ENCODE results near the gene ATG7.
A peak's percentile ranks its signal among the peaks of the same experiment; 100 is the strongest.
"Not testable (repeated sequence)": the region's sequence is repeated elsewhere in the genome, so short reads cannot be mapped to it uniquely, and the experiment has no call there.

The ATG7 gene

DNA sequence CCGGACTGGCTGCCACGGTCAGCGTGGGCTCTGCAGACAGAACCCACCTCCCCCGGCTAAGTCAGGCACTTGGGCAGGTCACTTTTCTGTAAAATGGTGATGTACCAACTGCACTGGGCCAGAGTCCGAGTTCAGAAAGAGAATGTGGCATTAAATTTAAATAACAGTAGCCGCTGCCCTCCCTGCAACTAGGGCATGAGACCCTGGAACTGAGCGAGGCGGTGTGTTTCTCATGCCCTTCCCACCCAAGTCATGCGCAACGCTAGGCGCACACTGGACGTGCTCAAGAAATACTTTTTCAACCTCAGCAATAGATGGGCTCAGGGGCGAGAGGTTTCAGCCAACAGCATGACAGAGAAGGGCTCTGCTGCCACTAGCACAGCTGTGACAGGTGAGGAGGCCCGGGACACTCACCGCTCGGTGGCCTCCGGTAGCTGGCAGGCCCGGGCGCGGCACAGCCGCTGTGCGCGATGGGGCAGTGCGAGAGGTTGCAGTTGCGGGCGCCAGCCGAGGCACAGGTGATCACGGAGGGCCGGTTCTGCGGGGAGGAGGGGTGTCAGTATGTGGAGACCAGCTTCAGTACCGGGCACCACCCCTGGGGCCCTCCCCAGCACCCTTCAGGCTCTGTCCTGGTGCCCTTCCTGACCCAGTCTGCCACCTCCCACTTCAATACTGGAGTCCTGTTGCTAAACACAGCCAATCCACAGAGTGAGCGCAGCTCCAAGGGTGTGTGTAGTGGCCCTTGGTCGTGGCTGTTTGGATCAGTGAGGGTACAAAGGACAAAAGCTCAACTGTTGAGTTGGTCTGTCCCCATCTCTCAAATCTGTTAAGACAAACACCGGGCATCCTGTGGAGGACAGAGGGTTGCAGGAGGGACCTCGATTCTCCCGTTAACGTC is 287.0 kb downstream of the ATG7 start:
- no peak for DNase-seq

DNA sequence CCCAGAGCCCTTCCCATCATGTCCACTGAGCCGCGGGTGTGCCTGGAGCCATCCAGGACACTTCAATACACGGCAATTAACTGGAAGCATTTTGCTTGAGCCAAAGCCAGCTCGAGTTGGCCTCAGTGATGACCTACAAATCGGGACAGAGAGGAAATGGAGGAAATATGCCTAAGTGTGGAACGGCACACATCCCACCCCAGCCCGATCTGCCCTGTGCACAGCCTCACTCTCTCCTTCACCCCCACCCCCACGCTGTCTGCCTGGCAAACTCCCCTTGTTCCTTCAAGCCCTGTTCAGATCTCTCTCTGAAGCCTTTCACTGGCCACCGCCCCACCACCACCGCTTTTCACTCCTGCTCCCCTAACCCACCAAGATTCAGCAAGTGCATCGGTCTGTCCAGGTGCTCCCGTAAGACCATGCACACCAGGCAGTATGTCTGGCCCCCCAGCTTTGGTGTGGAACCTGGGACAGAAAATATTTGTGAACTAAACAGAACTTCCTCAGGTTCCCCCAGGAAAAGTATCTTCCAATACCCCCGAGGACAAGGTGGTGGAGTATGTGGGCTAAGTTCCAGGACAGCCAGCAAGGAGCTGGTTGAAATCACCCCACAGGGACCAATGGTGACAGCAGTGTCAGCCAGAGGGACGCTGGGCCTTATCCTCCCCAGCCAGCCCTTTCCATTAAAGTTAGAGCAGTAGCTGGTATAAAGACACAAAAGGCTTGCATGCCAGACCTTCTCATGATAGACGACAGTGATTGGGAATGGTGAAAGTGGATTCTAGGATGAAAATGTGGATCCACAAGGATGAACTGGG is 287.8 kb downstream of the ATG7 start:
- DNase-seq = no peak

DNA sequence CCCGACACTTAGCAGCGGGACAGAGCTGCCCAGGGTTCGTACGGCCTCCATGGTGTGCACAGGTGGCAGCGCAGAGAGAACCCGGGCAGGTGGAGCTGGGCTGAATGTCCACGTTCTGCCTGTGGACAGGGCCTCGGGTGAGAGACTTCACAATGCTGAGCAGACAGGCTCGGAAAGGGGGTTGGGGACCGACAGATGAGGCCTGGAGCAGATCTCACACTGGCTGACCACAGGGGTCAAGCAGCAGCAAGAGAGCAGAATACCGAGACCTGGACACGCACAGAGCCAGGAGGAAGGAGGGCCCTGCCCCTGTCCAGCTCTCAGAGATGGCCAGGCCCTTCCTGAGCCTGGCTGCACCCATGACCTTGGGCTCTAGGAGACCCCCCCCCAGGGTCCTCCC is 288.5 kb downstream of the ATG7 start:
- DNase-seq = no peak

DNA sequence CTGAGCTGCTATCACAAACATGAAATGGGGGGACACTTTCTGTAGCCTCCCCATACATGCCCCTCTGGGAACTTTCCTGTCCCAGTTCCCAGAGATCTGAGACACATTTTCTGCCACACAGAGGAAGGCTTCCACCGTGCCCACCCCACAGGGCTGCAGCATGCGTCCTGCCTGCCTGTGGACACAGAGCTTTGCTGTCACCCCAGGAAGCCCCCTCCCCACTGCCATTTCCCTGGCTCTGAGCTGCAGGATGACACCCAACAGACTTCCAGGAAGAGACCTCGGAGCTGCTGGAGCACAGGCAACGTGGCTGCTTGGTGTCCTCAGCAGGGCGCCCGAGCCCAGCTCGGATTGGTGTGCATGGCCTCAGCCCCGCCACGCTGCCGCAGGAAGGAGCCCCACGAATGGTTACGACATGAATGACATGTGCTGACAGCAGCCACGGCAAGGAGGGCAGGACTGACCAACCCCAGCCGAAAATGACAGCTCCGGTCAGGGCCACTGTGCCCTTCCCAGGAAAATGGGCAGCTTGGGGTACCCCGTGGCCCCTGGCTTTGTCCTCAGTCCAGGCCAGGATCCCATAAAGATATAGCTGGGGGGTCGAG is 290.2 kb downstream of the ATG7 start:
- no peak for DNase-seq

DNA sequence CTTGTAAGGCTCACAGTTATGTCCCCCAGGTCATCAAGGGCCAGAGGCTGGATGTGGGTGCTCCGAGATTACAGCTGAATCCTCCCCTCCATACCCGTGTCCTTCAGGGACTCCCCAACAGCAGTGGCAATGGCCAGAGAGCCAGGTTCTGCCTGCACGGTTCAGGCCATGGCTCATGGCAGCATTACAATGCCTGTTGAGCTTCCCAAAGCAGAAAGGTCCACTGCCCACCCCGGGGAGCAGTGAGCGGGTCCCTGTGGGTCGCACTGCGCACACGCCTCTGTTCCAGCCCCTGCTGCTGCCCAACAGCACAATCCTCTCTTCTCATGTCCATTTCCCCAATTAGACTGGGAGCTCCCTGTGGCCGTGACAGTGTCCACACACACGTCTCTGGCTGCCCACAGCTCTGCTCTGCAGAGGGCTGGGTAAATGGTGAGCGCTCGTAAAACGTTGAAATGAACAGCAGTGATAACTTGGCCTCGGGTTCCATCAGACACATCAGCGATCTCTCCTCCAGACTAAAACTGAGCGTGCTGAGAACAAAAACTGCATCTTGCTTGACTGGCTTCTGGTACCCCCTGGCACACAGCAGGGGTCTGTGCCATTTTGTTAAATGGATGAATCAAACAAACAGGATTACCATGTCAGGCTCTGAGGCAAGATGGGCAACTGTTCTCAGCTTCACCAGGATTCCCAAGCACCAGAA is 291.1 kb downstream of the ATG7 start:
- DNase-seq = no peak

DNA sequence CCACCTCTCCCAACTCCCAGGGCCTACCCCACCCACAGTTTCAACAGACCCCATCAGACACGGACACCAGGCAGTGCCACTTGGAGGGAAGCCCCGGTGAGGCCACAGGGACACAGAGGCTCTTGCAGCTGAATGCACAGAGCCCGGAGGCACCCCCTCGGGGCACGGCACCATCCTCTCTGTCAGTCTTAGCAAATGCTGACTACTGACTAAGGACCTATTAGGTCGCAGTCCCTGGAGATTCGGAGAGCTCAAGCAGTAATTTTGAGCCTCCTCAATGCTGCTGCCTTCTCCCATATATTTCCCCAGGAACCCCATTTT is 291.6 kb downstream of the ATG7 start:
- DNase-seq = no peak

DNA sequence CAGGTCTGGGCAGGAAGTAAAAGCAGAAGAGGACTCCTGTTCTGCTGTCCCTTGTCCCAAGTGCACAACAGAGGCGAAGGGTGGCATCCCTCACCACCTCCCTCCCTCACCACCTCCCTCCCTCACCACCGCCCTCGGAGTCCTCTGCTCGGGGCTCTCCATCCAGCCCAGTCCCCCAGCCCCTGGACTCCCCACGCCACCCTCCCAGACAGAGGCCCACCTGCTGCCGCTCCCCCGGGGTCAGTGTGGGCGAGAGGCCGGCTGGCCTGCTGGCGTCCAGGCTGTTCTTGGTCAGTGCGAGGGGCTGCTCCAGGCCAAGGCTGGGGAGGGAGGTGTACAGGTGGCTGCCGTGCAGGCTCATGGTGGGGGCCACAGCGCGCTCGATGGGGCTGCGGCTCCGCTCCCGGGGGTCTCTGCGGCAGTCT is 292.4 kb downstream of the ATG7 start:
- no peak for DNase-seq

DNA sequence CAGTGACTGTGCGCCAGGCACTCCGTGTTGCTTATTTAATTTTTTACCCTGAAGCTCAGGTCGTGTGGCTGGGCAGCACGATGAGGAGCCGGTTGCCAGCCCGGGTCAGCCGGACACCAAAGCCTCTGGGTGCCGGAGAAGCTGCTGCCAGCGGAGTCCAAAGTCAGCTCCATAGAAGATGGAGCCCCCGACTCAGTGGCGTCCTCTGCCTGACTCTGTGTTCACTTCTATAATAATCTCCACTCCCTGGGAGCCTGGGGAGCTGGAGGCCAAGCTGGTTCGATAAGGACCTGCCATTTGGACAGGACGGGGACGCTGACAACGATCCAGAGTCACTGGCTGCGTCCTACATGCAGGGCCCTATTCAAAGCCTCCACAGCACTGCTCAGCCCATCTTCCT is 292.9 kb downstream of the ATG7 start:
- DNase-seq = no peak

DNA sequence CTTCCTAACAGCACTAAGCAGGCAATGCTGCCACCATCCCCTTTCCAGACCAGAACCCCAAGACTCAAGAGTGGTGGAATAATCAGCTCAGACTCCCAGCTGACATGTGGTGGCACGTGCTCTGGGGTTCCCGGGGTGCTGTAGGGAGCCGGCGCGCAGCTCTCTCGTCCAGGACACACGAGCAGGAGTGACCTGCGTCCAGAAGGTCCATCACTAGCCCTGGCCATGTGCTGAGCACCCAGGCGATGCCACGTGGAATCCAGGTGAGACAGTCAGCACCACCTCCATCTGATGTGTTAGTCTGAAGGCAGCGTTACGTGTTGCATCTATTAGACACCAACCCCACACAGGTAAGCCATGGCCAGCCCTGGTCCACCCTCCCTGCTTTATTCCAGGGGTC is 293.3 kb downstream of the ATG7 start:
- no peak for DNase-seq

DNA sequence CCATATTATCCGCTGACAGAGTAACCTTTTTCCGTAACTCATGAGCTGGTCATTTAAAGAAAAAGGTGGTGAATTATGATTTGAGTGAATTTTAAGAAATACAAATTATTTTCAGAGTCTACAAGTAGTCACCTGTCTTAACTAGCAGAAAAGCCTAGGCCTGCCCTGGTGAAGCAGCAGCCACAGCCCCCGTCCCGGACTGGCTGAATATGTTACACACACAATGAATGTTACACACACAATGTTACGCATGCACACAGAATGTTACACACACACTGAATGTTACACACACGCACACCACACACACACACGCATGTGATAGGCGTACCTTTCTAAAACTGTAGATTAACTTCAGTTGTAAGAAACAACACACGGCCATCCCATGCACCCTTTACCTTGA is 293.7 kb downstream of the ATG7 start:
- DNase-seq = no peak

DNA sequence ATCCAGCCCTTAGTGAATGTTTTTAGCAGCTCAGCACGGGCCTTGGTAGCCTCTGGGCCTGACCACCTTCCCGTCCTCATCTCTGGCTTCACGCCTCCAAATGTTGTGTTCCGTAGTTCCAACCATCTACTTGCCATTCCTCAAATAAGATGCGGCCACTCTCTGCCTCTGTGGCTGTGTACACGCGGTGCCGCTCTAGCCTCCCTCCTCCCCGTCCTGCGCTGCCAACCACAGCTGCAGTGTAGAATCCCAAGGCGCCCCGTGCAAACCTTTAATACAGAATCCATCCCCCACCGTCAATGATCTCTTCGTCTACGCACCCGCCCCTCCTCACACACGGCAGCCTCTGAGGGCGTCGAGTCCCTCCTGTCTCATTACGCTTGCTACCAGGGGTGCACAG is 294.3 kb downstream of the ATG7 start:
- no peak for DNase-seq

DNA sequence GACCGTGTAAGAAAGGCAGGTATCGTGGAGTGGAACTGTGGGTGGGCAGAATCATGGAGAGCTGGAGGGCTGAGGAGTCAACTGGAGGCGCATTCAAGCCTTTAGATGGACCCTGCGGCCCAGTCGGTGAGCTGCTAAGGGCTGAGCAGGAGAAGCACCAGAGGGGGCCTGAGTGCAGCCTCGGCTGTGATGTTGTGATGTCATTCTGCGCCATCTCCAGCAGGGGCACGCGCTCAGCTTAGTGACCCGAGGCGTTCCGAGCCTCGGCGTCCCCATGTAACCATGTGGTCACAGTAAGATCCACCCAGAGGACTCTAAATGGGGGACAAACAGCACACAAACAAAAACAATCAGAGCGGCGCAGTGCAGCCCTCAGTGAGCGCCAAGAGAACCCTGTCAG is 294.7 kb downstream of the ATG7 start:
- DNase-seq = no peak

DNA sequence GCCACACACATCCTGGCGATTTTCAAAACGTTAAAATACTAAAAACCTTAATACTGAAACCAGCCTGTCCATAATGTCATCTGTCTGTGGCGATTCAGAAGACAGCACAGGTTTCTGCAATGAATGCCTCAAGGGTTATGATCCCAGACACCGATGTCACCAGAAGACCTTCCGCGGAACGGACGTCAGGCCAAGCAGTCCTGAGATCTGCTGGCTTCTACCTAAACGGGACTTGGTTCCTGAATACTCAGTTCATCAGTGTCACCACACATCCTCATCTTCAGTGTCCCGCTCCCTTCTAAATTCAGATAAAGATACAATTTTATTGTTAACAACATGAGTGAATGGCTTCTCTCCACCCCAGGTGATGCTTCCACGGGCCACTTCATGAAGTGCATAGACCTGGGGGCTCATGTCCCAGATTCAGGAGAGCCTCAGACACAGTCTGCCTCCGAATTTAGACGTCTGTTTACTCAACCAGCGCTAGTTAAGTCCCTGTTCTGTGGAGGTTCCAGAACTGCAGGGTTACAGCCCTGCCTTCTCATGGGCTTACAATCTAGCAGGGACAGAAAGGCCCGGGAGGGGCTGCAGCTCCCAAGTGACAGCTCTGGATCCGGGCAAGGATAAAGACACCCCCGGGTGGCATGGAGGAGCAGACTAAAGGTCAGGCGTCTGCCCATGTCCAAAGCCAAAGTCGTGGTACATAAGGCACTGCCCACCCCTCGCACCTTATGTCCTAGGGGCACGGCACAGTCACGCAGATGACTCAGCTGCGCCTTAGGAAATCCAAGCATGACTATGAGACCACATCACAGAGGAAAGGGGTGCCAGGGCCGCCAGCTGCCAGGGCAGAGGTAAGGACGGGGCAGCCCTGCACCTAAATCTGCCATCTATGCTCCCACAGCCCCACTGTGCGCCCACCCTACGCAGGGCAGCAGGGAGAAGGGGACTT is 295.6 kb downstream of the ATG7 start:
- DNase-seq = no peak

DNA sequence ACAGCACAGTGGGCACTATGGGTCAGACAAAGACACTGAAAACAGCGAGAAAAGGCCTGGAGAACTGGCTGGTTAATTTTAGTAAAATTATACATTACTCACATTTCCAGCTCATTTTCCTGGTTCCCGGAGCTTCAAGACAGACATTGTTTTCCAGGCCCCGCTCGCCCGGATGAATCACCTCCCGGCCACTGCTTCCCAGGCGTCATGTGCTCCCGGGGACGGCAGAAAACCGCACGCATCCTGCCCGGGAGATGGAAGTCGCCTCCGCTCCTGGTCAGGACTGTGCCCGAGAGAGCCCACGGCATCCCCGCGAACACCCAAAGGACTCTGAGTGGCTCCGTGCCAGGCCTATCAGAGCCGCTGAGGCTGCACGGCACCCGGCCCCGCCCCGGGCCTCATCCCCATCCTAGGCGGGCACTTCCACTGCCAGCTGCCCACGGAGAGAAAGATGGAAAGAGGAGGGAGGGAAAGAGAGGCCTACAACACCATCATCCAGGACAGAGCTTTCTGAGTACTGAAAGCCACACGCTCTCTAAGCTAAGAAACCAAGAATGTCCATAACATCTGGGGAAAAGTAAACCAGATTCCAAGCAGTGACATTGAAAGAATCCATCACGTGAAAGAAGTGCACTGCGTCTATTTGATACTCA is 296.4 kb downstream of the ATG7 start:
- no peak for DNase-seq

DNA sequence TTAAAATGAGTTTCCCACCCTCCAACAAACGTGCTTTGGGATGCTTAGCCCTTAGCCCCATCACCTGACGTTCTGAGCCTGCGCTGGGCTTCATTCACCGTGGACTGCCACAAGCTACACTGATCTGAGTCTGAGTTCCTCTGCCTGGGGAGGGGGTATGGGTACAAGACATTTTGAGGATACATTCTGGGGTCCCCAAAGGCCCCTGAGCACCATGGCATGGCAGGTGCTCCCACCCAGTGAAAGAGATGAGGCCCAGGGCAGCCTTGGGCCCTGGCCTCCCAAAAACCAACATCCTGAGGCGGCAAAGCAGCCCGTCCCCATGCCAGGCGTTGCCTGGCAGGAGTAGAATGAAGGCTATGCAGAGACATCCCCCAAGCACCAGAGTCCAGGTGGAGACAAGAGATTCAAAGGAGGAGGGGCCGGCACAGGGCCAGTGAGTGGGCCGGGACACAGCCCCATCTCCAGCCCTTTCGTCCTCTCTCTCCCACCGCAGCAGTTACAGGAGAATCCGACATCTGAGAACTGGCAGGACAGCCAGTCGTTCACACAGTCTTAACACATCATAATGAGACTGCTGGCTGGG is 297.1 kb downstream of the ATG7 start:
- DNase-seq = no peak

DNA sequence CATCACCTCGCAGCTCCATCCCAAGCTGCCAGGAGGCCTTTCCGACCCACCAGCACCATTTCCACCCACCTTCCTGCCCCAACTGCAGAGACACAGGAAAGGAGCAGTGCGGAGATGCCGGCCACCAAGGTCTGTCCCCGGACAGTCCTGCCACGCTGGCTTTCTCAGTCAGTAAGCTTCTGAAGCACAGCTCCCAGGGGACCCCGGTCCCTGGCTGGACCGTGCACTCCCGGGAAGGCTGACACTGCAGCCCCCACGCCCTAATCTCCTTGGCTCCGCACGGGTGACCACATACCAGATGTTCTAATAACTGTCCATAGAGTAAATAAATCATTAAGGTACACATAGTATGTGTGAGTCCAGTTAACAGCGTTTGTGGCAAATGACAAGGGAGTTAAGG is 298.1 kb downstream of the ATG7 start:
- peak in 1 of 2 experiments; percentile 54 for DNase-seq

DNA sequence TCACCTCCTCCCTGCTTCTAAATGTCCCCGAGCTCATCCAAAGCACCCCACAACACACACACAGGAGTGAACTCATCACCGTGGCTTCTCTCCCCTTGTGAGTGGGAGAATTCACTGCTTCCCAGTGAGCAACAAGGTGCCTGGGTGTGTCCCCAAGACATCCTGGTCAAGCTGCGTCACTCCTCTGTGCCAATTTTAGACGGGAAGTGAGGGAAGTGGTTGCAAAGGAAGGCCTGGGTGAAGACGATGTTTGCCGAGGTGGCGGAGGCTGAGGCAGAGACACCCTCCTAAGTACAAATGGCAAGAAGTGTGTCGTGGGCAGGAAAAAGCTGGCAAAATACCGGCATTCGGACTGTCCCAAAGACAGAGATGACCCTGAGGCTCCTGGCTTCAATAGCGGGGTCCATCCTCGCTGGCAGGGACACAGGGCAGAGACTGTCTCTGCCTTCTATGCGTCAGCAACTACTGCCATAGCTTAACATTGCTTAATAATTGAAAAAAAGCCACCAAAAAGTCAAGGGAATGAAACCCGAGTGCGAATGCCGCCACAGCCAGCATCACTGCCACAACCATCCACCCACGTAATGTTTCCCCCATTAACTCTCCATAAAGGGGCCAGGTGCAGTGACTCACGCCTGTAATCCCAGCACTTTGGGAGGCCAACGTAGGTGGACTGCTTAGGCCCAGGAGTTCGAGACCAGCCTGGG is 298.7 kb downstream of the ATG7 start:
- DNase-seq = no peak

DNA sequence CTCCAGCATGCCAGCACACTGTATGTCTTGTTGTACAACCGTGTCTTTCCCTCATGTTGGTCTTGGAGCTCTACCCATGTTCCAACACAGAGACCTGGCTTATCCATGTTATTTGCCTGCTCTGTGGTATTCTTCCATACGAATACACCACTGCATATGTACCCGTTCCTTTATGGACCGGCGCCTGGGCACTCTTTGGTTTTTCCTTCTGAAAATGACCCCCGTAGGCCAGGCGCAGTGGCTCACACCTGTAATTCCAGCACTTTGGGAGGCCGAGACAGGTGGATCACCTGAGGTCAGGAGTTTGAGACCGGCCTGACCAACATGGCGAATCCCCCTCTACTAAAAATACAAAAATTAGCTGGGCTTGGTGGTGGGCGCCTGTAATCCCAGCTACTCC is 300.5 kb downstream of the ATG7 start:
- not testable (repeated sequence) for DNase-seq

DNA sequence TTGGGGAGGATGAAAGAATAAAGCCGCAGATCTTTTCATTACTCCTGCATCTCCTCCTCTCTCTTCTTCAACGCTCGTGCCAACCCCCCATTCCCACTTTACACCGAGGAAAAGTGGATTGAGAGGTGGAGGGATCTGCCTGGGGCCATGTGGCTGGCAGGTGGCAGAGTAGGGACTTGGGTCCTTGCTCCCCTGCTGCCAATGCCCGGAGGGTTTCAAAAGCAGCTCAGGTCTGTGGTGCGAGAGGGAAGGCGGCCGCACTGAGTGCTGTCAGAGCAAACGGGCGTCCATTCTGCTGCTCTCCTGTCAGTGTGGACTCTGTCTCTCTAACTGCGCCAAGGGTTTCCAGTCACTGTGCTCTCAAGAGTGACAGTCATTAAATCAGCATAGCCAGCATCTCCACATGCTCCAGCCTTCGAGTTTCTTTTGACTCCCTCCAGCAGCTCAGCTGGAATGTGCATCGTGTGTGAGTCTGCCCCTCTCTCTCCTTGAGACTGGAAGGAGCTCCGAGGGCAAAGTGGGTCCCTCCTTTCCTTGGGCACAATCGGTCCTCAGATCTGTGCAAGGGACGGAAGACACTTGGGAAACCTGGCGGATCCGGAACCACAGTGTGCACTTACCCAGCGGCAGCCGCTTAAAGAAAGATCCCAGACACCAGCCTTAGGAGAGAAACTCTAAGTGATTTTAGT is 302.9 kb downstream of the ATG7 start:
- DNase-seq = no peak

DNA sequence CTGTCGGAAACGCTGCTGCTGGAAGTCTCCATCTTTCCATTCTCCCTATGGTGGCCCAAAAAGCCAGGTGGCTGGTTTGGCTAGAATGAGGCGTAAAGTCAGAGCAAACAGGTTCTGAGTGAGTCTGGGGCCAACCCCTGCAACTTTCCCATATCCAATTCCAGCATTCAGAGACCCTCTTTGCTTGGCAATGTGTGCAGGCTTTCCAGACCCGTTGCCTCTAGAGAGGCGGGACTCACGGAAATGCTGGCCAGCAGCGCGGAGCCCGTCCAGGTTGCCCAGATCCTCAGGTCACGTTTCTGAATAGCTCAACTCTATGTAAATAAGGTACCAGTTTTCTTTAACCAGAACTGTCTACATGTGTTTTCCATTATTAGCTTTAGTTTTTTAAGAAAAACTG is 303.5 kb downstream of the ATG7 start:
- DNase-seq = no peak
